NCI-H510A (cell line): ENCODE measurements around the gene OR10C1.

Experiments
- DNase-seq: peaks from one replicate; lab custom pipeline; 2025; lab: John Stamatoyannopoulos, UW

The OR10C1 gene

DNA sequence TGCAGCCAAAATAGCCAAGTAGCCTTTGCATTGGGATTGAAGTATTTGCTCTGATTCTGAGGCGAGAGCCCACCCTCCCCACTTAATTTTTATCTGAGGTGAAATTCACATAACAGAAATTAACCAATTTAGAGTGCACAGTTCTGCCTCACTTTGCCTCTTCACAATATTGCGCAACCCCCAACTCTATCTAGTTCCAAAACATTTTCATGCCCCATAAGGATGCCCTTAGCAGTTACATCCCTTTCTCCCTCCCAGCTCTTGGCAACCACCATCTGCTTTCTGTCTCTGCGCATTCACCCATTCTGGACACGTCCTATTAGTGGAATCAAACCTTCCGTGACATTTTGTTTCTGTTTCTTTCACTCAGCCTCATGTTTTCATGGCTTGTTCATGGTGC lies 39.6 kb downstream of the OR10C1 start:
- no peak for DNase-seq

DNA sequence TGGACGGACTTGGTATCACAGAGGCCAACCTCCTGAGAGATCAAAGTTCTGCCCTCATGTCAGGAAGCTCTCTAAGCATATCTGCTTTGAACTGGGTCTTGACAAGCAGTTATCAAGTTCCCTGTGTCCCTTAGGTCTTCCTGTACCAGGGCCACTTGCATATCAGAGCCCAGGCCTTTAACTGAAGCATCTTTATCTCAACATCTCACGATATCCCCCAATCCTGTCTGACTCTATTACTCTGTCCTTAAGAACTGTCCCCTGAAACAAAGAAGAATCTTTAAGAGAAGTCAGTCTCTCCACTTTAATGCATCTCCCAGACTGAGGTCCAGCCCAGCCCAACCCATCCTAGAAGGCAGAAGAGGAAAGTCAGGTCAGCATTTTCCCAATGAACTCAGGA lies 40.5 kb downstream of the OR10C1 start:
- no peak for DNase-seq

DNA sequence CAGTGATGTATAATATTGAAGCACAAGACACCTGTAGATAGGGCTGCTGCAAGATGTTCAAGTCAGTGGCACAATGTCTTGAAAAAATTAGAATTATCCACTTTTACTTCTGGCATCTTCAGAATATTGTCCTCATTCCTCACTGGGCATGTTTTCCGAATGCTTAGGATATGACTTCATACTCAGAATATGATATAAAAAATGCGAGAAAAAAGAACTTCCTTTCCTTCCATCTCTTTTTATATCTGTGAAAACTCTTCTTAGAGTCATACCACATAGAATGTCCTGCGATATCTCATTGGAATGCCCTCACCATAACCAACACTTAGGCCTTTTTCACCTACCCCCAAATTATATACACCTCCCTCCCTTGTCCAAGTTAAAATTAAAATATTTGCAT lies 44.1 kb downstream of the OR10C1 start:
- DNase-seq, result no peak

DNA sequence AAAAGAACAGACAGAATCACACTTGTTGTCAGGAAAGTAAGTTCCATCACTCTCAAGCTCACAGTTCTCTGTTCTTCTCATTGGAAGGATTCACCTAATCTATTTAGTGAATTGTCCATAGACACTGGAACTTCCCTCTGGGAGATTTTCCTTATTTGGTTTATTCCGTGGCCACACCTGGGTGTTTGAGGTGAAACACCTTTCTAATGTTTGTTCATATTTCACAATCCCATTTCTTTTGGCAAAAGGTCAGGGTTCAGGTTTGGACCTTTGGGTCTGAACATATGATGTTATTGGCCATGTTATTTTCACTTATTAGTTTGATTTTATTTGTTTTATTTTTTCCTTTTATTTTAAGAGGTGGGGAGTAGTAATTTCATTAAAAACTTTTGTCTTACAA lies 44.6 kb downstream of the OR10C1 start:
- no peak for DNase-seq

DNA sequence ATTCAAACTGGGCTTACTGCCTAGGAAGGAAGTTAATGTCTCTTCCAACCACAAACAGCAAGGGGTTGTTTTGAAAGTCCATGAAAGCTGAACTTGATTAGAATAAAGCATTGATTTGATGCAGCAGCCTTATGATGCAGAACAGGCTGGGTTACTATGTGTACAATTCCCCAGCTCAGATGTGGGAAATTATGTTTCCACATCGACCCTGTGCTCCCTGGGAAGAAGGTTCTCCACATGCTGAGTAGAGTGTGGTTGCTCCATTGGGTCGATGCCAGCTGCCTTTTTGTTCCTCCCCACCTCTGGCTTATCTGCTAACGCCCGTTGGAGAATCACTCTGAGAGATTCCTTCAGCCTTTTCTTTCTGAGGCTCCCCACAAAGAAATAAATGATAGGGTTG lies 47.5 kb downstream of the OR10C1 start:
- no peak for DNase-seq

DNA sequence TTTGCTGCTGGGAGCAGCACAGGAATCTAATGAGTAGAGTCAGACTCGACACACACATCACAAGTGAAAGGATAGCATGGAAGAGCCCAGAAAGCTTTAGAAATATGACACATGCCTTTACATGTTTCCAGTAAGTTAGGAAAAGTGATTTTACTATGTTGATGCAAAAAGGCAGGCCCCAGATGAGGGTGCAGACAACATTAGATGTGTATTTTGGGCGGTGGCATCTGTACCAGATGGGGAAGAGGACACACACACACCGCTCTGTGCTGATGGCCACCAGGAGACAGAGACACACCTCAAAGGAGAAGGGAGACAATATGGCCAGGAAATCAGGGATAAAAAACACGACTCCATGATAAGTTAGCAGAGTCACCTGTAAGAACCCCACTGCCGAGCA lies 48.0 kb downstream of the OR10C1 start:
- DNase-seq, result no peak

DNA sequence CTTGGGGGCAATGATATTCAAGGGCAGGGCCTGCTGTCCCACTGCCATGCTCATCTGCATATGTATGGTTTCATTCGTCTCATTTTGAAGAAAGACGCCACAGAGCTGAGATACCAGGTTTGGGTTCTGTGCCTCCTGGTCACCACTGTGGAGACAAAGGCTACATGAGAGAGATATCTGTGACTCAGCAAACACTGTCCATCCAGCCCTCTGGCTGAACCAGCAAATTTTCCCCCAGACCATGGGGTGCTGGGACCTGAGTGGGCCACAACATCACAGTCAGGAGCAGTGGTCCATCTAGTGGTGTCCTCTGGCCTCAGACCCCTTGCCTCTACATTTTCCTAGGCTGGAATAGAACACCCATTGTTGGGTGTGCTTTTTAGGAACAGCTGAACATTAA lies 48.6 kb downstream of the OR10C1 start, which contains the start of gene MAS1L:
MAS1L (minus strand) TSS at position 297 of the 400 bp plus-strand sequence; CDS start at position 243, 54 bp downstream.
- no peak for DNase-seq

DNA sequence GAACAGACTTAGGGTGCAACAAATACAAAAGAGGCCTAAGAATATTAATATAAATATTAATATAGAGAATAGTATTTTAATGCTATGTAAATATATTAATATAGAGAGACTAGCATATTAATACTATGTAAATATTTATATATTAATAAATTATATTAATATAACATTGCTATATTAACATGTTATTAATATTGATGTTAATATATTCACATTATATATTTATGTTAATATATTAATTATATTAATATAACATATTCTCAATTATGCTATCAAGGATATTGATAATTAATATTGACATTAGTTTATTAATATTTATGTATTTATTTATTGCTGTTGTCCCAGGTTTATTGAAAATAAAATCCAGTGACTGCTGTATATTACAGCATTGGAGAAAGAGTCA lies 49.8 kb downstream of the OR10C1 start:
- no peak for DNase-seq

DNA sequence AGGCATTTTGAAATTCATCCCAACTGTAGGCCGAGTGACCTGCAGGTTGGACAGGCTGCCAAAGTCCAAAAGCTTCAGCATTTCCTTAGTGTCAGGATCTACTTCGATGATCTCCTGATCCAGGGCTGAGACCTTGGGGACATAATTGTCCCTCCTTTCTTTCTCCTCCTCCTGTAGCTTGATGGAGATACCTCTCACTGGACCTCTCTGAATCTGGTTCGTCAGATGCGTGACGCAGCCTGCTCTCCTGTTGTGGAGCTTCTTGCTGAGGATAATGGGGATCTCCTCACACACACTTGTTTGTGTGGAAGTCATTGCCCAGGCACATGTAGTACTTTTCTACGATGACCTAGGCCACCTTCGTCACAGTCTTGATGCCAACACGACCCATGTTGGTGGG lies 50.2 kb downstream of the OR10C1 start:
- no peak for DNase-seq

DNA sequence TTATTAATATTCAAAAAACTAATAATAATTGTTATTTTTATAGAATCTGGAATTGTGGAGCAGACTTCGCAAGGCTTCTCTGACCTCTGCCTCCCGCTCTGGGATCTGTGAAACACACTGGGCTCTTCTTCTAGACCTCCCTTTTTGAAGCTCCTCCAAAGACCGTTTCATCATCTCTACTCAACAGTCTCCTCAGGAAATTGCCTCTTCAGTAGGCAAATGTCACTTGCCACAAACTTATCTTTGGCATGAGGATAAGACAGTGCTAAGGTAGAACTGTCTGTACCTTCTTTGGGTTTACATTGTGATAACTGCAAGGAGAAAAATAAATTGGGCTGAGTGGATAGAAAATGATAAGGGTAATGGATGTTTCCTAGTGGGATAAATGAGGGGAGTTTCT lies 50.9 kb downstream of the OR10C1 start:
- no peak for DNase-seq

DNA sequence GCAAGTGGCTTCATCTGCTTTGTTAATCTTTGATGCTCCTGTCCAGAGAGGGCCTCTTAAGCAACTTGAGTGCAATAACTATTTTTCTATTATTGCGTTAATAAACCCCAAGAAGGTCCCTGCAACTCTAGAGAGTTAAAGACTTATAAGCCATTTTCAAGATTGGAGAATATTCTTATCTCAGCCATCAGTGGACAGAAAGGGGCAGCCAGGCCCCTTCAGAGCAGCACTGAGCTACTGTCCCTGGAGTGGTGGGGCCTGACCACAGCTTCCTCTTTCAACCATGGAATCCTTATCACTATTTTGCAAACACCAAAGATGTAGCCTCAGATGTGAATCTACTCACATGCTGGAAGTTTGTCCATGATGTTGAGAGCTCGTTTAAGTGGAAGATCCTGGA lies 51.4 kb downstream of the OR10C1 start:
- DNase-seq, result no peak
